SK-N-SH (cell line): ENCODE measurements around the gene TUBB1.

Source experiments
- CTCF ChIP-seq: fragments of 200-600 bp; sonication (generic); IDR thresholded peaks from 2 replicates; pipeline ENCODE4 v1.6.1; 2017; ENCODE audit warnings: antibody characterized with exemption, mild to moderate bottlenecking, moderate library complexity
- FOXM1 ChIP-seq: IDR thresholded peaks from 2 replicates; pipeline ENCODE4 v1.4.0; 2012; ENCODE audit warnings: low read depth, mild to moderate bottlenecking
- NRF1 ChIP-seq: IDR thresholded peaks from 2 replicates; pipeline ENCODE4 v1.6.1; 2012; ENCODE audit warnings: low read depth, mild to moderate bottlenecking, low read length
- REST ChIP-seq: IDR thresholded peaks from 2 replicates; pipeline ENCODE4 v1.6.1; 2012; ENCODE audit warnings: mild to moderate bottlenecking, low read depth, low read length, moderate library complexity
- RFX5 ChIP-seq: IDR thresholded peaks from 2 replicates; pipeline ENCODE4 v1.6.1; 2012; ENCODE audit warnings: mild to moderate bottlenecking, improper control_type of control experiment, low read length

- TF ChIP-seq RFX5 (no peak), CTCF (no peak), FOXM1 (no peak), REST (no peak), NRF1 (no peak)
These were observed 37.4 kb upstream of the TUBB1 start for GRCh38 chr20:58981628-58982364.
